Ishikawa (cell line): ENCODE results near the gene COL24A1.

Experiments used
- CEBPB ChIP-seq: IDR thresholded peaks from 2 replicates; pipeline ENCODE4 v1.6.1; 2012
- CREB1 ChIP-seq: IDR thresholded peaks from 2 replicates; pipeline ENCODE4 v1.6.1; 2012; ENCODE audit warnings: low read depth
- EGR1 ChIP-seq: IDR thresholded peaks from 2 replicates; pipeline ENCODE4 v1.6.1; 2012
- EP300 ChIP-seq: IDR thresholded peaks from 2 replicates; pipeline ENCODE4 v1.6.1; 2012; ENCODE audit warnings: borderline replicate concordance
- FOXM1 ChIP-seq: IDR thresholded peaks from 2 replicates; pipeline ENCODE4 v1.6.1; 2012; ENCODE audit warnings: low read depth, borderline replicate concordance
- NFIC ChIP-seq: IDR thresholded peaks from 2 replicates; pipeline ENCODE4 v1.6.1; 2012
- RAD21 ChIP-seq: IDR thresholded peaks from 2 replicates; pipeline ENCODE4 v1.6.1; 2012; ENCODE audit warnings: low read depth
- TAF1 ChIP-seq: IDR thresholded peaks from 2 replicates; pipeline ENCODE4 v1.6.1; 2012; ENCODE audit warnings: low read depth, mild to moderate bottlenecking
- TCF12 ChIP-seq: IDR thresholded peaks from 2 replicates; pipeline ENCODE4 v1.6.1; 2012; ENCODE audit warnings: low read depth
- TEAD4 ChIP-seq: IDR thresholded peaks from 2 replicates; pipeline ENCODE4 v1.6.1; 2012
- YY1 ChIP-seq: IDR thresholded peaks from 2 replicates; pipeline ENCODE4 v1.6.1; 2012; ENCODE audit warnings: low read depth
- ZBTB7A ChIP-seq: IDR thresholded peaks from 2 replicates; pipeline ENCODE4 v1.6.1; 2012; ENCODE audit warnings: low read depth
- TF ChIP-seq, protein P1 (sequence below): IDR thresholded peaks from 2 replicates; pipeline ENCODE4 v1.6.1; 2012
- TF ChIP-seq, protein P2 (sequence below): IDR thresholded peaks from 2 replicates; pipeline ENCODE4 v1.6.1; 2012; ENCODE audit warnings: low read depth, mild to moderate bottlenecking
- TF ChIP-seq, protein P3 (sequence below): IDR thresholded peaks from 2 replicates; pipeline ENCODE4 v1.6.1; 2012

COL24A1 gene

DNA sequence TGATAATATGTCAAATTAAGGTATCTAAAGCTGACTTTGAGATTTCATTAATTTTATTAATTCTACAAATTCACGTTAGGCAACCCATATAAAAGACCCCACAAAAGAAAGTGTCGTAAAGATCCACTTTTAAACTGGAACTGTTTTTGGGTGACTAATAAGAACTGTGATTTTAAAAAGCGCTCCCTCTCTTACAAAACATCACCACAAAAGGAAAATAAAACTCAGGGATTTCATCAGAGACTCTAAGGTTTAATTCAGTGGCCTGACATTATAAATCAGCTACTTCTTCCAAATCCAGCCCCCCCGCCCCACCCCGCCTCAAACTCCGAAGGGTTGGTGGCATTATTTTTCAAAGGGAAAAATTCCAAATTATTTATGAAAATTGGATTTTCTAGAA is 2.7 kb downstream of the COL24A1 start:
- TF ChIP-seq TCF12, result no peak

DNA sequence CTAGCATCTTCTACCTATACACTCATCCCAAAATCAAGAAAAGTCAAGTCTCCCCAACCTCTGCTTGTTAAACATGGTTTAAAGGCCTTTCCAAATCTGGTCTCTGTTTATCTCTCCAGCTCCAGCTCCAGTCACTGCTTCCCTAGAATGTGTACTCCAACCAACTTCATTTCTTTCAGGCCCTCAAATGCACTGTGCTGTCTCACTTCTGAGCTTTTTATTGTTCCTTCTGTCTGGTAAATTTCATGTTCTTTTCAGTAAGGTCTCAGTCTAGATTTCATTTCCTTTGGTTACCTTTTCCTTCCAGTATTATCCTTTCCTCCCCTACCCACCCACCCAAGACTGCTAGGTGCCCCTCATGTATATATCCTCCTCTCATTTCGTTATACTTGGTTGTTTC is 3.7 kb downstream of the COL24A1 start:
- TF ChIP-seq ZBTB7A, result no peak
- no peak for TF ChIP-seq TEAD4
- TF ChIP-seq, protein P1, sequence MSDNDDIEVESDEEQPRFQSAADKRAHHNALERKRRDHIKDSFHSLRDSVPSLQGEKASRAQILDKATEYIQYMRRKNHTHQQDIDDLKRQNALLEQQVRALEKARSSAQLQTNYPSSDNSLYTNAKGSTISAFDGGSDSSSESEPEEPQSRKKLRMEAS, result no peak
- TF ChIP-seq FOXM1, result no peak
- TF ChIP-seq, protein P2, sequence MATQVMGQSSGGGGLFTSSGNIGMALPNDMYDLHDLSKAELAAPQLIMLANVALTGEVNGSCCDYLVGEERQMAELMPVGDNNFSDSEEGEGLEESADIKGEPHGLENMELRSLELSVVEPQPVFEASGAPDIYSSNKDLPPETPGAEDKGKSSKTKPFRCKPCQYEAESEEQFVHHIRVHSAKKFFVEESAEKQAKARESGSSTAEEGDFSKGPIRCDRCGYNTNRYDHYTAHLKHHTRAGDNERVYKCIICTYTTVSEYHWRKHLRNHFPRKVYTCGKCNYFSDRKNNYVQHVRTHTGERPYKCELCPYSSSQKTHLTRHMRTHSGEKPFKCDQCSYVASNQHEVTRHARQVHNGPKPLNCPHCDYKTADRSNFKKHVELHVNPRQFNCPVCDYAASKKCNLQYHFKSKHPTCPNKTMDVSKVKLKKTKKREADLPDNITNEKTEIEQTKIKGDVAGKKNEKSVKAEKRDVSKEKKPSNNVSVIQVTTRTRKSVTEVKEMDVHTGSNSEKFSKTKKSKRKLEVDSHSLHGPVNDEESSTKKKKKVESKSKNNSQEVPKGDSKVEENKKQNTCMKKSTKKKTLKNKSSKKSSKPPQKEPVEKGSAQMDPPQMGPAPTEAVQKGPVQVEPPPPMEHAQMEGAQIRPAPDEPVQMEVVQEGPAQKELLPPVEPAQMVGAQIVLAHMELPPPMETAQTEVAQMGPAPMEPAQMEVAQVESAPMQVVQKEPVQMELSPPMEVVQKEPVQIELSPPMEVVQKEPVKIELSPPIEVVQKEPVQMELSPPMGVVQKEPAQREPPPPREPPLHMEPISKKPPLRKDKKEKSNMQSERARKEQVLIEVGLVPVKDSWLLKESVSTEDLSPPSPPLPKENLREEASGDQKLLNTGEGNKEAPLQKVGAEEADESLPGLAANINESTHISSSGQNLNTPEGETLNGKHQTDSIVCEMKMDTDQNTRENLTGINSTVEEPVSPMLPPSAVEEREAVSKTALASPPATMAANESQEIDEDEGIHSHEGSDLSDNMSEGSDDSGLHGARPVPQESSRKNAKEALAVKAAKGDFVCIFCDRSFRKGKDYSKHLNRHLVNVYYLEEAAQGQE, result no peak
- no peak for TF ChIP-seq TCF12
- TF ChIP-seq RAD21, result no peak
- TF ChIP-seq NFIC, result no peak
- TF ChIP-seq YY1, result no peak
- no peak for TF ChIP-seq CEBPB
- no peak for TF ChIP-seq EGR1
- no peak for TF ChIP-seq CREB1
- TF ChIP-seq, protein P3, sequence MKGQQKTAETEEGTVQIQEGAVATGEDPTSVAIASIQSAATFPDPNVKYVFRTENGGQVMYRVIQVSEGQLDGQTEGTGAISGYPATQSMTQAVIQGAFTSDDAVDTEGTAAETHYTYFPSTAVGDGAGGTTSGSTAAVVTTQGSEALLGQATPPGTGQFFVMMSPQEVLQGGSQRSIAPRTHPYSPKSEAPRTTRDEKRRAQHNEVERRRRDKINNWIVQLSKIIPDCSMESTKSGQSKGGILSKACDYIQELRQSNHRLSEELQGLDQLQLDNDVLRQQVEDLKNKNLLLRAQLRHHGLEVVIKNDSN, result no peak
- no peak for TF ChIP-seq TAF1
- TF ChIP-seq EP300, result no peak

DNA sequence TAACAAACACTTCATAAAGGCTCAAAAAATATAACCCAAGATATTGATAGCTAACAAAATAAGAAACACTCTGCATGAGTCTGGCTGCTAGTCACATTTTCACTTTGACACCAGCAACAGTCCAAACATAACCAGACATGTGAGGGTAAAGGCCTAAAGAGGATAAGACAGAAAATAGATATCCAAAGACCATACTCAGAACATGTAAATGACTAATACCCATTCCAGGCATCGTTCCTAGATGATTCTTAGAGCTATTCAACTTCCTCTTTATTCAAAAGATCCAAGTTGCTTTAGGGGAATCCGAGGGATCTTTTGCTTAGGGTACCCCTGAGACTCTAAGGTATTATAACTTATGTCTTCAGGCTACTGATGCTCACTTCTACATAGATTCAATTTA is 5.1 kb downstream of the COL24A1 start:
- TF ChIP-seq YY1, result no peak
- TF ChIP-seq, protein P1, result no peak
- TF ChIP-seq TAF1, result no peak
- TF ChIP-seq, protein P3, result no peak
- TF ChIP-seq EGR1, result no peak
- no peak for TF ChIP-seq ZBTB7A
- TF ChIP-seq, protein P2, result no peak
- TF ChIP-seq EP300, result no peak
- no peak for TF ChIP-seq NFIC
- TF ChIP-seq TEAD4, result no peak

DNA sequence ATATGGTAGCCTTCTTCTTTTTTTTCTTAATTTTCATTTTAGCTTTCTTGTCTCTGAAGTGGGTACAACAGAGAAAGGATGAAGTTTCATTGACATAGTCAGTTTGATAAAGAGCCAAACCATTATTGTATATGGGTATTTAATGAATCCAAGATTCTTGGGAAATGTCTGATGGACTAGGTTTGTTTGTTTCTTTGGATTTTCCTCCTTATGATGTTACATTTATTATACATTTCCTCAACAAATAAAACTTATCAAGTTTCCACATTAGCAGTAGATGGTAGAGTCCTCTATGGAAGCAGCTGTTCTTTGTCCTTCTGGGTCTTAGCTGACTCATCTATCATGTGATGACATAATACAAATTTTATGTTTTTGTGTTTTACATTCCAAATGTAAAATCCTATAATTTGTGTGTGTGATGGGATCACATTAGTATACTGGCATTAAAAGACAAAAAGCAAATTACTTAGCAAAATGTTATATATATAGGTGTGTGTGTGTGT is 6.0 kb downstream of the COL24A1 start:
- TF ChIP-seq, protein P3, result no peak
- TF ChIP-seq TAF1, result no peak
- no peak for TF ChIP-seq NFIC
- no peak for TF ChIP-seq CREB1
- TF ChIP-seq YY1, result no peak
- no peak for TF ChIP-seq FOXM1
- TF ChIP-seq TEAD4, result no peak
- no peak for TF ChIP-seq TCF12
- TF ChIP-seq, protein P2, result no peak

DNA sequence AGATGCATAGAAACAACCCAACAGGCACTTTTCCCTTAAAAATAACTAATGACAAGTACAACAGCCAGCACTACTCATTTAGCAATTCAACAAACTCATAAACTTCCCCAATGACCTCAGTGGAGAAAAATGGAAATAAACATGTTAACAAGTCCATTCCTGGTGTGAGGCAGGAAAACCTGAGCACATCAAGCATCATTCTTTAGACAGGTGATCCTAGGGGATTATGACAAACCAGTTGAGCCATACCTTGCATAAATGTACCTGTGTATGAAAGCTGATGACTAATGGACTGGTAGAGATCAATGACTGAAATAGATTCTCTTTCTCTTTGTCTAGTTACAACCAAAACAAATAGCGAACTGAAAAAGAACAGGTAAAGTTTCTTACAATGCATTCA is 7.0 kb downstream of the COL24A1 start:
- no peak for TF ChIP-seq RAD21
- TF ChIP-seq FOXM1, result no peak
- TF ChIP-seq YY1, result no peak
- TF ChIP-seq, protein P2, result no peak
- TF ChIP-seq TCF12, result no peak
- TF ChIP-seq, protein P1, result no peak
- no peak for TF ChIP-seq CEBPB
- TF ChIP-seq TAF1, result no peak
- no peak for TF ChIP-seq EGR1
- no peak for TF ChIP-seq CREB1
- TF ChIP-seq, protein P3, result no peak
